Mucosa of gallbladder (tissue), 1 donor: ENCODE data around the gene TPSAB1. TPM values are rescaled to one million over a fixed set of nuclear protein-coding genes. Genes with fewer than 3 reads are reported as not detected.
"Not testable (repeated sequence)": the region's sequence is repeated elsewhere in the genome, so short reads cannot be mapped to it uniquely, and the experiment has no call there.

Experiments
- DNase-seq: peaks from one replicate; pipeline ENCODE4 v3.0.0-alpha.2; 2020; ENCODE audit warnings: low spot score
- total RNA-seq: library from RNA; stranded (reverse); gene quantifications from one replicate; pipeline ENCODE4 v1.2.1, GENCODE V29; 2021
- donor health status: DM: no; HTN: no; CAD: no.

The TPSAB1 gene
- total RNA-seq, 1 donor from 2014 or later = 139 TPM

DNA sequence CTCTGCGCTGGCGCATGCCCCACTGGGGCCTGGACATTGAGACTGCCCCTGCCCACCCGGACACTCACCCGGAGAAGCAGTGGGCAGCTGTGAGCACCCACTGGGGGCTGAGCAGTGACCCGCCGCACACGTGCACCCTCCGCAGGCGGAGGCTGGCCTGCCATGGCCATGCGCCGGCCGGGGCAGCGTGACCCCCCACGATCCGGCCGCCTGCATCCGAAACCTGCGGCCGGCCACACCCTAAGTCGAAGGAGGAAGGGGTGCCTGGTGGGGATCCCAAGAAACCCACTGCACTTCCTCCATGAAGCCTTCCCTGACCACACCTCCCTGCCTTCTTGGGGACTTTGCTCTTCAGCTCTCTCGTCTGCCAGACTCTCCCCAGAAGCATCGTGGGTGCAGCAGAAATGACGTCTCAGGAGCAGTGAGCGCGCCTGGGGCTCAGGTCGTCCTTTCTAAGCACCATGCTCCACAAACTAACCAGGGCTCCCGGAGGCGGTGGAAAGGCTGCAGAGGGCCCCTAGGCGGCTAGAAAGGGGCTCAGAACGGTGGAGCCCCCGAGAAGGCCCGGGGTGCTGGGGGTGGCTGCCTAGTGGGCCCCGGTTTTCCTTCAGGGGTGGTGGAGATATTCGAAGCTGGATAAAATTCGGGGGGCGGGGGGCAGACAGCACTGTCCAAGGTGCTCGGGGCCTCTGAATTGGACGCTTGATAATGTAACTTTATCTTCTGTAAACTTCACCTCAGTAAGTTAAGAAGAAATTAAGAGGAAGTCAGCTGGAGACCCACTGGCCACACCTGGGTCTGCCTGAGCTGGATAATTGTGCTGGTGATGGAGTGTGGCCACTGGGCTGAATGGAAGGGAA is 16.9 kb upstream of the TPSAB1 start:
- no peak for DNase-seq

DNA sequence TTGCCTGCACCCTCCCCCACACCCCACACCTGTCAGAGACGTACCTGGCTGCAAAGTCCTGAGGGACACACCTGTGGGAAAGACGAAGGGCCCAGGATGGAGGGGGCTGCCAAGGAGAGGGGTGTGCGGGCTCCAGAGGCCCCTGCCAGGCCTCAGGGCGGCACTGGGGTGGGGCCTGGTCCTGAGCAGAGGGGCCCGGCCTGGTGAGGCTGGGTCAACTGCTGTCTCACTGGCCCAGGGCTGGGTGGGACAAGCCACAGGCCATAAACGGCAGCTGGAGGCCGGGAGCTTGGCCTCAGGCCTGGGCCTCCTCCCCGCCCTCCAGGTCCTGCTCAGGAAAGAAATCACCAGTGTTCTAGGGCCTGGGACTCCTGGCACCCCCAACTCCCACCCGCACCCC is 15.9 kb upstream of the TPSAB1 start:
- DNase-seq = no peak

GRCh38 chr16:1225051-1225451 is 15.5 kb upstream of the TPSAB1 start, which contains the start of gene TPSG1:
TSS of gene TPSG1 (minus strand) at chr16:1225268. CDS start at chr16:1225252, 16 bp downstream.
- no peak for DNase-seq

GRCh38 chr16:1225728-1226311 is 14.7 kb upstream of the TPSAB1 start:
- DNase-seq = peak; percentile 33

DNA sequence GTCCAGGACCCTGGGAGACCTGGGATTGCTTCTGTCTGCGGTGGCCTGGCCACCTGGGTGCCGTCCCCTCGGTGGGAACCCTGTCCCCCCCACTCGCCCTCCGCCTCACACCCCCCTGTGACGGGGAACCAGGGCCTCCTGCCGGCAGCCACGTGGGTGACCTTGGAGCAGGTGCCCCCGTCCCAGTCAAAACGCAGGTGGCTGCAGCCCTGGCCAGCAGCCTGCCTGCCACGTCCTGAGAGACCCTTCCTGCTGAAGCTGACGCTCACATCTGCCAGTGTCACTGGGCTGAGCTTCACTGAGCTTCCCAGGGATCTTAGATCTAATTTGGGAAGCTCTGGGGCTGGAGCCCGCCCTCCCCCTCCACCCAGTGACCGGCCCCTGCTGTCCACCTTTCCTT is 13.8 kb upstream of the TPSAB1 start:
- not testable (repeated sequence) for DNase-seq

GRCh38 chr16:1228227-1228626 is 12.3 kb upstream of the TPSAB1 start:
- DNase-seq = not testable (repeated sequence)

DNA sequence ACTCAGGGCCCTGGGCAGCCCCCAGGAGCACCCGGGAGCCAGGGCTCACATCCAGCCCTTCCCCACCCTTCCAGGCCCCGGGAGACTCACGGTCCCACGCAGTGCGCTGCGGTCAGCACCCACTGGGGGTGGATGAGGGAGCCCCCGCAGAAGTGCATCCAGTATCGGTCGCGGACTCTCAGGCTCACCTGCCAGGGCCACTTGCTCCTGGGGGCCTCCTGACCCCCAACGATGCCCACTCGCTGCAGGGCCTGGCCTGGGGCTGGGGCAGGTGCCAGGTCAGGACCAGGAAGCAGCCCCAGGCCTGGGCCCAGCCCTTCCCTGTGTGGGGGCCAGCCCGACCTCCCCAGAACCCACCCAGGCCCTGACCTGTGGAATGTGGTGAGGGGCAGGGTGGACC is 11.0 kb upstream of the TPSAB1 start:
- not testable (repeated sequence) for DNase-seq

- not testable (repeated sequence) for DNase-seq
Measured at GRCh38 chr16:1230084-1230470, 10.4 kb upstream of the TPSAB1 start, which contains the start of gene TPSB2. TSS of gene TPSB2 (minus strand) at chr16:1230184. CDS start at chr16:1229951, 233 bp downstream.

- not testable (repeated sequence) for DNase-seq
Measured at GRCh38 chr16:1230471-1231212, 9.9 kb upstream of the TPSAB1 start.

DNA sequence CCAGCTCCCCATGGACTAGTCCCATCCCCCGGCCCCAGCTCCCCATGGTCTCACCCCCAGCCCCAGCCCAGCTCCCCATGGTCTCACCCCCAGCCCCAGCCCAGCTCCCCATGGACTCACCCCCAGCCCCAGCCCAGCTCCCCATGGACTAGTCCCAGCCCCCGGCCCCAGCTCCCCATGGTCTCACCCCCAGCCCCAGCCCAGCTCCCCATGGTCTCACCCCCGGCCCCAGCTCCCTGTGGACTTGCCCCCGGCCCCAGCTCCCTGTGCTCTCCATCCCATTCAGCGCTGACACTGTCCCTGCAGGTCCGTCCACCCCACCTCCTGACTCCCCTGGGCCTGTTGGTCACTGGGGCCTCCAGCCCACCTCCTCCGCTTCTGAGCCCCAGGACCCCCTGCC is 9.2 kb upstream of the TPSAB1 start:
- not testable (repeated sequence) for DNase-seq

- DNase-seq = not testable (repeated sequence)
Measured at GRCh38 chr16:1232049-1232748, 8.3 kb upstream of the TPSAB1 start.

GRCh38 chr16:1236659-1237058 is 3.8 kb upstream of the TPSAB1 start:
- DNase-seq = not testable (repeated sequence)

- no peak for DNase-seq
Measured at GRCh38 chr16:1237990-1238389, 2.5 kb upstream of the TPSAB1 start.

DNA sequence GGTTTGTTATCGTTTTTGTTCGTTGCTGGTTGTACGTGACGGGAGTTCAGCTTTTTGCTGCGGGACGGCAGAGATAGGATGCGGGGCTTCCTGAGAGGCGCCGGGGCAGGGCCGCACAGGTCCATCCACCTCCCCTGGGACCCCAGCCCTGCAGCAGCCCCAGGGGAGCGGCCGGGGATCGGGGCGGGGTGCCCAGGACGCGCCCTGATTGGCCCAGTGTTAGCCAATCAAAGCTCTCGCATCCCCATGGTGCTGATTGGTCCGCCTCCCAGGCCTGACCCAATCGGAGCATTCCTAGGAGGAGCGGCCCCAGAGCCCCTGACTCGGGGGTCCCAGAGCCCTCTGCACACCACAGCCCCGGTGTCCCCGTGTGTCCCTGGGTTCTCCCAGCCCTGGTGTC is 1.6 kb upstream of the TPSAB1 start:
- not testable (repeated sequence) for DNase-seq

GRCh38 chr16:1239575-1239974 is 930 bp upstream of the TPSAB1 start:
- DNase-seq = not testable (repeated sequence)

DNA sequence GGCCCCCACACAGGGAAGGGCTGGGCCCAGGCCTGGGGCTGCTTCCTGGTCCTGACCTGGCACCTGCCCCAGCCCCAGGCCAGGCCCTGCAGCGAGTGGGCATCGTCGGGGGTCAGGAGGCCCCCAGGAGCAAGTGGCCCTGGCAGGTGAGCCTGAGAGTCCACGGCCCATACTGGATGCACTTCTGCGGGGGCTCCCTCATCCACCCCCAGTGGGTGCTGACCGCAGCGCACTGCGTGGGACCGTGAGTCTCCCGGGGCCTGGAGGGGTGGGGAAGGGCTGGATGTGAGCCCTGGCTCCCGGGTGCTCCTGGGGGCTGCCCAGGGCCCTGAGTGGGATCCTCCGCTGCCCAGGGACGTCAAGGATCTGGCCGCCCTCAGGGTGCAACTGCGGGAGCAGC is 576 bp downstream of the TPSAB1 start:
- not testable (repeated sequence) for DNase-seq

GRCh38 chr16:1243363-1243762 is 2.9 kb downstream of the TPSAB1 start:
- not testable (repeated sequence) for DNase-seq

DNA sequence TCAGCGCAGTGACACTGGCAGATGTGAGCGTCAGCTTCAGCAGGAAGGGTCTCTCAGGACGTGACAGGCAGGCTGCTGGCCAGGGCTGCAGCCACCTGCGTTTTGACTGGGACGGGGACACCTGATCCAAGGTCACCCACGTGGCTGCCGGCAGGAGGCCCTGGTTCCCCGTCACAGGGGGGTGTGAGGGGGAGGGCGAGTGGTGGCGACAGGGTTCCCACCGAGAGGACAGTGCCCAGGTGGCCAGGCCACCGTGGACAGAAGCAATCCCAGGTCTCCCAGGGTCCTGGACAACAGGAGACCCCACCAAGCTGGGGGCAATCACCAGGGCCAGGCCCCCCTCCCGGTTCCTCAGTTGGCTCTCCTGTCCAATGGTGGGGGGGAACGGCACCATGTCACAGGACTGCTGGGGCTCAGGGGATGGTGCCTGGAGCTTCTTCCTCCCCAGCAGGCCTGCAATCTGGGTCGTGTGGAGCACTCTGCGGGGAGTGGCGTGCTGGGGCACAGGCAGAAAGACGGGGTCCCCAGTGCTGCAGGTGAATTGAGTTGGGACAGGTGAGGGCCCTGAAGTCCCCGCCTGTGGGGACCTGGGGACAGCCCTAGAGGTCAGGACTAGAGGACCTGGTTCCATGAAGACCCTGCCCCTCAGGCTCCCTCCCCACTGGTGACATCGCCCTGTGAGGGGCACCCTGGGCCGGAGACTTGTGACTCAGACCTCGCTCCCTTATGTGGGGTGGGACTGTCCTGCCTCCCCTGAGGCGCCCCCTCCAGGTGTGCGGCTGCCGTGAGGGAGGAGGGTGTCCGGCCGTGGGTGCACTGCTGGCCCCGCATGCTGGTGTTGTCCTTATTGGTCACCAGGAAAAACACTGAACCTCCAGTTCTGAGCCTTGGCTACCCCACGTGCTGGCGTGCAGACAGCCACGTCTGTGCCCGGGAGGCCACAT is 3.7 kb downstream of the TPSAB1 start:
- DNase-seq = not testable (repeated sequence)

DNA sequence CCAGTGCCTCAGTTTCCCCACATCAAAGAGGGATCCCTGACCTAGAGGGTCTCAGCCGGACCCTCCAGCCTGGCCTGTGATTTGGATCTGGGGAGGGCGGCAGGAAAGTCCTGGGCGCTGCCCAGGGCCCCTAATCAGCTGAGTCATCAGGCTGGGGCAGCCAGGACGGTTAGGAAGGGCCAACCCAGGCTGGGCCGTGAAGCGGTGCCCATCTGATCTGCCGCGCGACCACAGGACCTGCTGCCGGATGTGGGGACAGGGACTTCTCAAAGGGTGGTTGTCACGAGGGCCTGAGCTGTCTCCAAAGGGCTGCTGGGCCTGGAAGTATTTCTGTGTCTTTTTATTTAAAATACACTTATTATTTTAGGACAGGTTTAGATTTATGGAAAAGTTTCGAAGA is 4.4 kb downstream of the TPSAB1 start:
- DNase-seq = no peak

- no peak for DNase-seq
Measured at GRCh38 chr16:1245452-1246020, 5.0 kb downstream of the TPSAB1 start.
